ENCODE results near the gene CBLB.

Gene CBLB

GRCh38 chr3:105828703-105829102, 40.1 kb downstream of the CBLB start:
- Histone ChIP-seq H3K79me2 (ENCODE audit: control insufficient read depth, insufficient read depth, low read length, poor library complexity) (no peaks in the 10 kb centered on the region), H3K79me1 (ENCODE audit: low read length) (no peaks in the 10 kb centered on the region), H3K4ac (ENCODE audit: low read depth, low read length) (no peak overlapping the region), H2AFZ (ENCODE audit: insufficient read depth, low read length, poor library complexity) (no peak overlapping the region), H3K27me3 (ENCODE audit: insufficient read depth, low read length) (no peaks in the 10 kb centered on the region), H4K12ac (ENCODE audit: low read depth, low read length) (no peak overlapping the region), H3K9me3 (ENCODE audit: insufficient read depth, low read depth, low read length) (no peaks in the 10 kb centered on the region), H3K23ac (ENCODE audit: low read length) (no peak overlapping the region), H3K14ac (ENCODE audit: low read length) (no peak overlapping the region), H2BK12ac (ENCODE audit: low read length) (no peak overlapping the region), H3K4me1 (ENCODE audit: control insufficient read depth in 1 of 2, insufficient read depth in 2 of 2, low read length in 2 of 2) (peaks cover 0 to 6% of the 10 kb centered on the region in 2 experiments), H3K4me2 (ENCODE audit: low read length) (no peak overlapping the region), H3K9ac (ENCODE audit: low read length) (no peak overlapping the region), H4K91ac (ENCODE audit: low read depth, low read length) (no peak overlapping the region), H3K27ac (ENCODE audit: low read depth, low read length) (no peak overlapping the region), H4K8ac (ENCODE audit: low read depth, low read length) (no peak overlapping the region), H3K18ac (ENCODE audit: low read length) (no peak overlapping the region), H2BK5ac (ENCODE audit: low read depth, low read length, poor library complexity) (no peak overlapping the region), H3K36me3 (ENCODE audit: control insufficient read depth in 1 of 2, insufficient read depth in 2 of 2, low read length in 2 of 2) (no peaks in the 10 kb centered on the region), H2AK5ac (ENCODE audit: low read length) (no peak overlapping the region), H3K4me3 (ENCODE audit: low read depth, low read length) (no peak overlapping the region), H2BK120ac (ENCODE audit: insufficient read depth, low read length, poor library complexity) (no peak overlapping the region)
- DNase-seq: no peak
- WGBS (ENCODE audit: extremely low coverage, insufficient coverage, insufficient read length): no CpG with 5 or more reads among the region's 2 CpGs

GRCh38 chr3:105827959-105828358, 40.9 kb downstream of the CBLB start:
- H3K23ac ChIP-seq (ENCODE audit: low read length): no peak overlapping the region
- H4K12ac ChIP-seq (ENCODE audit: low read depth, low read length): no peak overlapping the region
- H3K14ac ChIP-seq (ENCODE audit: low read length): no peak overlapping the region
- H3K27me3 ChIP-seq (ENCODE audit: insufficient read depth, low read length): no peaks in the 10 kb centered on the region
- H3K79me1 ChIP-seq (ENCODE audit: low read length): no peaks in the 10 kb centered on the region
- H3K4me3 ChIP-seq (ENCODE audit: low read depth, low read length): no peak overlapping the region
- no peak overlapping the region for H2BK12ac ChIP-seq (ENCODE audit: low read length)
- no peak overlapping the region for H2BK120ac ChIP-seq (ENCODE audit: insufficient read depth, low read length, poor library complexity)
- no peak overlapping the region for H4K91ac ChIP-seq (ENCODE audit: low read depth, low read length)
- H2AFZ ChIP-seq (ENCODE audit: insufficient read depth, low read length, poor library complexity): no peak overlapping the region
- peaks cover 0 to 8% of the 10 kb centered on the region in 2 experiments for H3K4me1 ChIP-seq (ENCODE audit: control insufficient read depth in 1 of 2, insufficient read depth in 2 of 2, low read length in 2 of 2)
- H3K9ac ChIP-seq (ENCODE audit: low read length): no peak overlapping the region
- WGBS (ENCODE audit: extremely low coverage, insufficient coverage, insufficient read length): no CpG with 5 or more reads among the region's 2 CpGs
- H2AK5ac ChIP-seq (ENCODE audit: low read length): no peak overlapping the region
- H3K4ac ChIP-seq (ENCODE audit: low read depth, low read length): no peak overlapping the region
- no peaks in the 10 kb centered on the region for H3K79me2 ChIP-seq (ENCODE audit: control insufficient read depth, insufficient read depth, low read length, poor library complexity)
- no peak overlapping the region for H3K27ac ChIP-seq (ENCODE audit: low read depth, low read length)
- no peak overlapping the region for H3K4me2 ChIP-seq (ENCODE audit: low read length)
- H4K8ac ChIP-seq (ENCODE audit: low read depth, low read length): no peak overlapping the region
- H3K36me3 ChIP-seq (ENCODE audit: control insufficient read depth in 1 of 2, insufficient read depth in 2 of 2, low read length in 2 of 2): peaks cover 0 to 5% of the 10 kb centered on the region in 2 experiments
- H2BK5ac ChIP-seq (ENCODE audit: low read depth, low read length, poor library complexity): no peak overlapping the region
- DNase-seq: peak; percentile 45 to 70
- H3K9me3 ChIP-seq (ENCODE audit: insufficient read depth, low read depth, low read length): no peaks in the 10 kb centered on the region
- no peak overlapping the region for H3K18ac ChIP-seq (ENCODE audit: low read length)

- H3K9ac ChIP-seq (ENCODE audit: low read length): no peak overlapping the region
- H3K4me3 ChIP-seq (ENCODE audit: low read depth, low read length): no peak overlapping the region
- H3K4me2 ChIP-seq (ENCODE audit: low read length): no peak overlapping the region
- H3K4me1 ChIP-seq (ENCODE audit: control insufficient read depth in 1 of 2, insufficient read depth in 2 of 2, low read length in 2 of 2): peaks cover 0 to 8% of the 10 kb centered on the region in 2 experiments
- 100% methylated on average over 1 of the region's 6 CpGs for WGBS (ENCODE audit: extremely low coverage, insufficient coverage, insufficient read length)
- no peaks in the 10 kb centered on the region for H3K79me1 ChIP-seq (ENCODE audit: low read length)
- no peak overlapping the region for H4K8ac ChIP-seq (ENCODE audit: low read depth, low read length)
- H3K27ac ChIP-seq (ENCODE audit: low read depth, low read length): no peak overlapping the region
- H3K18ac ChIP-seq (ENCODE audit: low read length): no peak overlapping the region
- no peak overlapping the region for H2BK12ac ChIP-seq (ENCODE audit: low read length)
- H4K91ac ChIP-seq (ENCODE audit: low read depth, low read length): no peak overlapping the region
- no peak overlapping the region for H2AFZ ChIP-seq (ENCODE audit: insufficient read depth, low read length, poor library complexity)
- H2BK120ac ChIP-seq (ENCODE audit: insufficient read depth, low read length, poor library complexity): no peak overlapping the region
- no peak overlapping the region for H2BK5ac ChIP-seq (ENCODE audit: low read depth, low read length, poor library complexity)
- no peaks in the 10 kb centered on the region for H3K9me3 ChIP-seq (ENCODE audit: insufficient read depth, low read depth, low read length)
- H3K4ac ChIP-seq (ENCODE audit: low read depth, low read length): no peak overlapping the region
- H3K79me2 ChIP-seq (ENCODE audit: control insufficient read depth, insufficient read depth, low read length, poor library complexity): no peaks in the 10 kb centered on the region
- no peak overlapping the region for H3K14ac ChIP-seq (ENCODE audit: low read length)
- H4K12ac ChIP-seq (ENCODE audit: low read depth, low read length): no peak overlapping the region
- H3K27me3 ChIP-seq (ENCODE audit: insufficient read depth, low read length): no peaks in the 10 kb centered on the region
- H3K36me3 ChIP-seq (ENCODE audit: control insufficient read depth in 1 of 2, insufficient read depth in 2 of 2, low read length in 2 of 2): peaks cover 0 to 5% of the 10 kb centered on the region in 2 experiments
- H2AK5ac ChIP-seq (ENCODE audit: low read length): no peak overlapping the region
- no peak overlapping the region for H3K23ac ChIP-seq (ENCODE audit: low read length)
- DNase-seq: no peak
These were observed 41.8 kb downstream of the CBLB start for GRCh38 chr3:105826778-105827634.

GRCh38 chr3:105824129-105824528, 44.7 kb downstream of the CBLB start:
- no peak overlapping the region for H2BK120ac ChIP-seq (ENCODE audit: insufficient read depth, low read length, poor library complexity)
- WGBS (ENCODE audit: extremely low coverage, insufficient coverage, insufficient read length): no CpG with 5 or more reads among the region's 2 CpGs

More at GRCh38 chr3:105824129-105824528, 44.7 kb downstream of the CBLB start:
- no peak overlapping the region for H4K12ac ChIP-seq (ENCODE audit: low read depth, low read length)
- no peaks in the 10 kb centered on the region for H3K79me1 ChIP-seq (ENCODE audit: low read length)
- H3K4me2 ChIP-seq (ENCODE audit: low read length): no peak overlapping the region
- no peak overlapping the region for H3K4me3 ChIP-seq (ENCODE audit: low read depth, low read length)
- H3K18ac ChIP-seq (ENCODE audit: low read length): no peak overlapping the region
- no peak overlapping the region for H2BK12ac ChIP-seq (ENCODE audit: low read length)
- no peaks in the 10 kb centered on the region for H3K27me3 ChIP-seq (ENCODE audit: insufficient read depth, low read length)
- no peak overlapping the region for H2BK5ac ChIP-seq (ENCODE audit: low read depth, low read length, poor library complexity)
- H4K8ac ChIP-seq (ENCODE audit: low read depth, low read length): no peak overlapping the region
- H3K14ac ChIP-seq (ENCODE audit: low read length): no peak overlapping the region
- no peak overlapping the region for H4K91ac ChIP-seq (ENCODE audit: low read depth, low read length)
- peak overlapping the region; percentile 80 for H3K23ac ChIP-seq (ENCODE audit: low read length)
- no peak overlapping the region for H2AFZ ChIP-seq (ENCODE audit: insufficient read depth, low read length, poor library complexity)
- no peak overlapping the region for H3K4ac ChIP-seq (ENCODE audit: low read depth, low read length)
- H3K36me3 ChIP-seq (ENCODE audit: control insufficient read depth in 1 of 2, insufficient read depth in 2 of 2, low read length in 2 of 2): peaks cover 3 to 8% of the 10 kb centered on the region in 2 experiments
- no peak overlapping the region for H3K9ac ChIP-seq (ENCODE audit: low read length)
- no peak for DNase-seq
- H2AK5ac ChIP-seq (ENCODE audit: low read length): no peak overlapping the region
- H3K27ac ChIP-seq (ENCODE audit: low read depth, low read length): no peak overlapping the region
- peaks cover 0 to 5% of the 10 kb centered on the region in 2 experiments for H3K4me1 ChIP-seq (ENCODE audit: control insufficient read depth in 1 of 2, insufficient read depth in 2 of 2, low read length in 2 of 2)
- no peaks in the 10 kb centered on the region for H3K79me2 ChIP-seq (ENCODE audit: control insufficient read depth, insufficient read depth, low read length, poor library complexity)
- no peaks in the 10 kb centered on the region for H3K9me3 ChIP-seq (ENCODE audit: insufficient read depth, low read depth, low read length)

Data from trophoblast cell (in vitro differentiated cells and primary cell).